ENCODE results near the gene PEX16.

Gene PEX16

DNA sequence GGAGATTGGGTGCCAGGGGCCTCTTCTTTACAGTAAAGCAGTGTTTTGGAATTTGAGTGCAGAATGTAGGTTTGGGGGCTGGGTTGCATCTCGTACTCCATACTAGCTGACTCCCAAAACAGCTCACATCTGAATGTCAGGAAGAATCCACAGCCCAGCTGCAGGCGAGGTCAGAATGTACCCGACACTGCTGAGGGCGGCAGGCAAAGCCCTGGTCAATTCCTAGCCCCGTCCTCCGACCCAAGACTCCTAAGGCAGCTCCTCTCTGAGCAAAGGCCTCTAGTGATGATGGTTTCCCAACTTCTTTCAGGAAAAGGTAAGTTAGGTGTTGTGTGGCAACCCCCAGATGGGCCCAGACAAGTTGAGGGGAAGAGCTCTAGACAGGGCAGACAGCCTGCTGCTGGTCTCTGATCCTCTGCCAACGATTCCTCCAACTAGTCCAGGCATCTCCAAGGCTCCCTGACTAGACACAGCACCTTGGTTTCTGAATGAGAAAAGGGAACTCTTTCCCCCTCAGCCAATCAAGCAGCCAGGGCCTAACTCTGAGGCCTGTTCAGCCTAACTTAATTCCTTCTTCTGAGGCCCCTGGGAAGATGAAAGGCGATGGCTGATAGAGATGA is 13.4 kb upstream of the PEX16 start:
- TF ChIP-seq, protein P1, sequence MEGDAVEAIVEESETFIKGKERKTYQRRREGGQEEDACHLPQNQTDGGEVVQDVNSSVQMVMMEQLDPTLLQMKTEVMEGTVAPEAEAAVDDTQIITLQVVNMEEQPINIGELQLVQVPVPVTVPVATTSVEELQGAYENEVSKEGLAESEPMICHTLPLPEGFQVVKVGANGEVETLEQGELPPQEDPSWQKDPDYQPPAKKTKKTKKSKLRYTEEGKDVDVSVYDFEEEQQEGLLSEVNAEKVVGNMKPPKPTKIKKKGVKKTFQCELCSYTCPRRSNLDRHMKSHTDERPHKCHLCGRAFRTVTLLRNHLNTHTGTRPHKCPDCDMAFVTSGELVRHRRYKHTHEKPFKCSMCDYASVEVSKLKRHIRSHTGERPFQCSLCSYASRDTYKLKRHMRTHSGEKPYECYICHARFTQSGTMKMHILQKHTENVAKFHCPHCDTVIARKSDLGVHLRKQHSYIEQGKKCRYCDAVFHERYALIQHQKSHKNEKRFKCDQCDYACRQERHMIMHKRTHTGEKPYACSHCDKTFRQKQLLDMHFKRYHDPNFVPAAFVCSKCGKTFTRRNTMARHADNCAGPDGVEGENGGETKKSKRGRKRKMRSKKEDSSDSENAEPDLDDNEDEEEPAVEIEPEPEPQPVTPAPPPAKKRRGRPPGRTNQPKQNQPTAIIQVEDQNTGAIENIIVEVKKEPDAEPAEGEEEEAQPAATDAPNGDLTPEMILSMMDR (IDR thresholded peaks at IDR 0.05; ENCODE audit: extremely low read depth, missing control alignments) = no peak

DNA sequence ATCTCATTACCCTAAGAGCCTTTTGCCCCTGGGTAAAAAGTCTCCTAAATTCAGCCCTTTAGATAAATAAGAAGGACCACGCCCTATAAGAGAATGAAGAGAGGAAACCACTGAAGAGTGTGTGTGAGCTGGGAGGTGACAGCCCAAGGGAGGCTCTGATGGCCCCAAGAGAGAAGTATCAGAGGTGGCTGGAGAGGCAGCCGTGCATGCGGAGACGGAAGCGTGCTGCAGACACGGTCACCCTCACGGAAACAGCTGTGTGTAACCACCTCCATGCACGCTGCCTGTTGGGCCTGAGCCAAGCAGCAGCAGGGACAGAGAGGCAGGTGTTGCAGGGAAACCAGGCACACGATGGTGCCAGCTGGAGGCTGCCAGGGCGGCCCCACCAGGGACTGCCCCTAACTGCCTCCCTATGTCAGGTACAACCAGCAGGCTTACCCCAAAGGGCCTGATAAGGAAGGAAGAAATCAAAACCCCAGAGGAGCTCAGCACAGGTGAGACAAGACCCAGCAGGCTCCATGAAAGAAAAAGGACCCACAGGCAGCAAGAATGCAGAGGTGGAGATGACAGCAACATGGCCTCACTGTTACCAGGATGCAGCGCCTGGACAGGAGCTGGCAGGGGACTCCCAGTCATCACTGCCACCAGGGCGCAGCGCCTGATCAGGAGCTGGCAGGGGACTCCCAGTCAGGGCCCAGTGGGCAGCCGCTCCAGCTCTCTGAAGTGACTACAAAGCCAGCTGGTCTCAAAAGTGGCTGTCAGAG is 12.5 kb upstream of the PEX16 start:
- DNase-seq (ENCODE audit: low spot score) = peak; percentile 90
- TF ChIP-seq, protein P1 (IDR thresholded peaks at IDR 0.05; ENCODE audit: extremely low read depth, missing control alignments) = no peak

More for the DNA sequence above, 13.4 kb upstream of the PEX16 start:
- peak; percentile 13 for DNase-seq (ENCODE audit: low spot score)

DNA sequence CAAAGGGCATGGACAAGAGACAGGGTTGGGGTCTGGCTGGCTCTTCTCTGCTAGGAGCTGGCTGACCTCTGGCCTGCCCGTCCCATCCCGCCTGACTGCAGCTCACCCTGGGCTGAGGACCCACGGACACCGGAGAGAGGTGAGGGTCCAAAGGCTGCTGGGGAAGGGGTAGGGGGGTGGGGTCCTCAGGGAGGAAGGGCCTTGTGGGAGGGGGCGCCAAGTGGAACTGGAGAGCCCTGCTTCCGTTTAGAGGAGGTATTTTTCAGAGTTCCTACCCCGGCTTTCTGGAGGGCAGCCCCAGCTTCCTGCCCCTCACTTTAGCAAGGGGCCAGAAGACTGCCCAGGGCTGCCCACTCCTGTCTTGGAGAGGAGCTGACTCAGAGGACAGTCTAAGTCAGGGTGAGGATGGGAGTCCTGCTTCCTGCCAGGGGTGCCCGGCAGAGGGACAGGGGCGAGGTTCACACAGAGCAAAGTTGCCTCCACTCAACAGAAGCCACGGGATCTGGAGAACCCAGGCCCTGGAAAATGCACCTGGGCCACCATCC is 11.9 kb upstream of the PEX16 start:
- TF ChIP-seq, protein P1 (IDR thresholded peaks at IDR 0.05; ENCODE audit: extremely low read depth, missing control alignments) = no peak
- DNase-seq (ENCODE audit: low spot score) = no peak

DNA sequence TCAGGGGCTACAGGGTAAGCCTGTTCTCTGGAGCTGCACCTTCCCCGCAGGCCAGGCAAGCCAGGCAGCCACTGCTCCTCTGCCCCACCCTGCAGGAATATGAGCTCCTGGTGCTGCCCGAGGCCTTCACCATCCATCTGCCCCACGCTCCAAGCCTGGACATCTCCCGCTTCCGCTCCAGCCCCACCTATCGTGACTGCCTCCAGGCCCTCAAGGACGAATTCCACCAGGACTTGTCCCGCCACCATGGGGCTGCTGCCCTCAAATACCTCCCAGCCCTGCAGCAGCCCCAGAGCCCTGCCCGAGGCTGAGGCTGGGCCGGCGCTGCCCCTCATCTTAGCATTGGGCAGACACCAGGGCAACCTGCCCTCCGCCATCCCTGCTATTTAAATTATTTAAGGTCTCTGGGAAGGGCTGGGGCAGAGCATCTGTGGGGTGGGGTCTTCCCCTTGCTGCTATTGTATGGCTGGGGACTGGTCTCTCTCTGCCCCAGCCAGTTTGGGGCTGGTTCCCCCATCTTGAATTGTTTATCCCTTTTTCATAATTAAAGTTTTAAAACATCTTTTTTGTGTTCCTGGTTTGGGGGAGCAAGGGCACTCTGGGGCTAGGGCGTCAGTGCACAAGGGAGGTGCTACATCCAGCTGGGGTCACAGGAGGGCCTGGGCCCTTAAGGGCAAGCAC is 11.0 kb upstream of the PEX16 start:
- peak; percentile 4 for DNase-seq (ENCODE audit: low spot score)

DNA sequence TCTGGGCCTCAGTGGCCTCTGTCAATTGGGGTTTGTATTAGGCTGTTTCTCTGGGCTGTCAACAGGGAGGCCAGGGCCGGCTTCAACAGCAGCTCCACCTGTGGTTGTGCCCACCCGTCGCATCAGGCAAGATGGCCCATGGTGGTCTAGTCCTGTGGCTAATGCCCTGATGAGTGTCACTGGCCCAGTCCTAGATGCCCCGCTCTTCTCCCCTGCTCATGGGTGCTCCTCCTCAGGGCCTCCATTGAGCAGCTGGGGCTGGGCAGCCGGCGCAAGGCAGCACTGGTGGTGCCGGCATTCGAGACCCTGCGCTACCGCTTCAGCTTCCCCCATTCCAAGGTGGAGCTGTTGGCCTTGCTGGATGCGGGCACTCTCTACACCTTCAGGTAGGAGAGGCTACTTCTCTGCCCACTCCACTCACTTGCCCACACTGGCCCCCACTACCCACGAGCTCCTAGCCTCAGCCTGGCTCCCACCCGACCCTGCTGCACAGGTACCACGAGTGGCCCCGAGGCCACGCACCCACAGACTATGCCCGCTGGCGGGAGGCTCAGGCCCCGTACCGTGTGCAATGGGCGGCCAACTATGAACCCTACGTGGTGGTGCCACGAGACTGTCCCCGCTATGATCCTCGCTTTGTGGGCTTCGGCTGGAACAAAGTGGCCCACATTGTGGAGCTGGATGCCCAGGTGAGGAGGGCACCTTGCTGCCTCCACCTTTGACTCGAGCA is 10.2 kb upstream of the PEX16 start:
- DNase-seq (ENCODE audit: low spot score) = peak; percentile 13
- TF ChIP-seq, protein P1 (IDR thresholded peaks at IDR 0.05; ENCODE audit: extremely low read depth, missing control alignments) = no peak

More for the DNA sequence above, 11.0 kb upstream of the PEX16 start:
- TF ChIP-seq, protein P1 (IDR thresholded peaks at IDR 0.05; ENCODE audit: extremely low read depth, missing control alignments) = no peak

DNA sequence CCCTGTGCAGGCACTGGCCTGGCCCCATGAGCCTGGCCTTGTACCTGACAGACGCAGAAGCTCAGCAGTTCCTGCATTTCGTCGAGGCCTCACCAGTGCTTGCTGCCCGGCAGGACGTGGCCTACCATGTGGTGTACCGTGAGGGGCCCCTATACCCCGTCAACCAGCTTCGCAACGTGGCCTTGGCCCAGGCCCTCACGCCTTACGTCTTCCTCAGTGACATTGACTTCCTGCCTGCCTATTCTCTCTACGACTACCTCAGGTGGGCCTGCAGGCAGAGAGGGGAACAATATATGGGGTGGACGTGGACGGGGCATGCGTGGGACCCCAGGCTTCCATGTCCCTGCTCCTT is 9.6 kb upstream of the PEX16 start:
- peak; percentile 5 for DNase-seq (ENCODE audit: low spot score)
- TF ChIP-seq, protein P1 (IDR thresholded peaks at IDR 0.05; ENCODE audit: extremely low read depth, missing control alignments) = no peak
